GM11168 (cell line): ENCODE results near the gene RPS27L.
"Not testable (repeated sequence)": the region's sequence is repeated elsewhere in the genome, so short reads cannot be mapped to it uniquely, and the experiment has no call there.

ENCODE experiments used
- in situ Hi-C: fragments of 300-500 bp; cut with MboI; formaldehyde crosslinking; loops from one replicate; pipeline ENCODE4 v1.12.0; 2022; ENCODE audit warnings: low sequenced_read_pairs; ENCODE audit not compliant: unreplicated experiment

Gene RPS27L

GRCh38 chr15:63105354-63105753 is 51.9 kb downstream of the RPS27L start:
- in situ Hi-C loops, result not testable (repeated sequence)

DNA sequence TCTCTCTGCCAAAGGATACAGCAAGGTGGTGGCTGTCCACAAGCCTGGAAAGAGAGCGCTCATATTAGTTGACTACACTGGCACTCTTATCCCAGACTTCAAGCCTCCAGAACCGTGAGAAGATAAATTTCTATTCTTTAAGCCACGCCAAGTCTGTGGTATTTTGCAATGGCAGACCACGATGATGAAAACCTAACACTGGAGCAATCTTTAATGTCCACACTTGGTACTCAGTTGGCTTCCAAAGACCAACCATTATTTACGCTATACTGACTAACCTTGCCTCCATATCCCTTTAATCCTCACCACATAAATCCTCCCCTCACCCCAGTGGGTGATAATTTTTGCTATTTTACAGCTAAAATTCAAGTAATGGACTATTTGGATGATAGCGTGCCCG is 52.5 kb downstream of the RPS27L start:
- in situ Hi-C loops, result no loop called here

DNA sequence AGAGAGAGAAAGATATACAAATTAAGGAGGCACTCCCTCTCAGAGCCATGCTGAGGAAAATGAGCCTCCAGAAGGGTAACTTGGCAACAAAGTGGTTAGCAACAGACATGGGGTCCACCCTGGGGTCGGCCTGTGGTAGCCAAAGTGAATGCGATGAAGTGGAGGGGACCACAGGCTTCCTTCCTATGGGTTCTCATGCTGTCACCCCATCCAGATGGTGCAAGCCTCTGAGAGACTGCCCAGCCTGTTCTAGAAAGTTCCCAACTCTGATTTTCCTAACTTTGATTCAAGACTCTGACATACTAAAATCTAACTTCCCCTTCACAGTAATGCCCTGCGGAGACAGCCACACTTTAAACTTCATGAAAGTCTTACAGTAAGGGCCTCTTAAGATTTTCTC is 53.9 kb downstream of the RPS27L start:
- in situ Hi-C loops, result no loop called here

- in situ Hi-C loops, result not testable (repeated sequence)
These were observed 57.7 kb downstream of the RPS27L start for GRCh38 chr15:63099581-63099980.

- in situ Hi-C loops, result not testable (repeated sequence)
These were observed 58.4 kb downstream of the RPS27L start for GRCh38 chr15:63098901-63099300.
